HCT116 (cell line): ENCODE results near the gene TLK2. TPM values are rescaled to one million over a fixed set of nuclear protein-coding genes. Genes with fewer than 3 reads are reported as not detected.

ENCODE experiments used
- ATAC-seq: fragments of 200-7000 bp; cut with Tn5 transposase; 2 replicates; pipeline ENCODE4 v1.9.1; 2020; ENCODE audit warnings: mild to moderate bottlenecking, moderate library complexity
- BruUV-seq: library from RNA; stranded (reverse); fragments of 400-500 nt; replicated peaks from 2 replicates; lab custom pipeline; 2021; lab: Mats Ljungman, UMichigan
- CTCF ChIA-PET: fragments of 300-600 bp; sonication (Branson Sonifier 250); formaldehyde crosslinking; loops from one replicate; lab custom pipeline; 2021; ENCODE audit warnings: antibody characterized with exemption; lab: Charles Lee
- POLR2A ChIA-PET: fragments of 300-600, 350-600 bp; sonication (Branson Sonifier 250); formaldehyde crosslinking; loops from one replicate; lab custom pipeline; 2021; ENCODE audit warnings: antibody characterized with exemption; lab: Charles Lee
- RAD21 ChIA-PET, 2 experiments: fragments of 300-600 bp; sonication (Branson Sonifier 250); formaldehyde crosslinking; loops; one replicate each; lab custom pipeline; 2023; ENCODE audit warnings: low total read pairs in 2 of 2; ENCODE audit not compliant: uncharacterized antibody in 2 of 2, unreplicated experiment in 2 of 2, low non-redundant PET in 1 of 2; lab: Charles Lee
- DNase-seq: peaks from one replicate; pipeline ENCODE4 v3.0.0-alpha.2; 2010; ENCODE audit warnings: low read depth, low spot score
- H2AFZ ChIP-seq: fragments of 200-600 bp; shearing (Covaris generic), sonication (generic); 2 replicates; pipeline ENCODE4 v1.6.1; 2017; ENCODE audit warnings: low read depth, mixed run types, mixed read lengths, antibody characterized with exemption, low read length; ENCODE audit not compliant: poor library complexity, severe bottlenecking
- H3K27ac ChIP-seq: 2 replicates; pipeline ENCODE4 v1.5.1; 2012; ENCODE audit warnings: low read depth, low read length
- H3K27me3 ChIP-seq: fragments of 200-600 bp; sonication (generic); 2 replicates; pipeline ENCODE4 v1.6.1; 2016; ENCODE audit warnings: mixed run types, low read length, mixed read lengths; ENCODE audit not compliant: insufficient read depth
- H3K36me3 ChIP-seq, 2 experiments: fragments of 200-500 bp in 1 of 2; fragments of 200-600 bp in 1 of 2; sonication (Bioruptor generic) in 1 of 2; sonication (generic) in 1 of 2; 2 replicates each; pipeline versions ENCODE4 v1.5.1 to v1.6.1; 2014 to 2016; ENCODE audit warnings: low read length in 2 of 2, inconsistent platforms in 1 of 2, mixed read lengths in 1 of 2, mixed run types in 1 of 2; ENCODE audit not compliant: insufficient read depth in 2 of 2, control insufficient read depth in 1 of 2
- H3K4me1 ChIP-seq, 2 experiments: fragments of 200-600 bp in 1 of 2; sonication (generic) in 1 of 2; 2 replicates each; pipeline versions ENCODE4 v1.5.1 to v1.6.1; 2012 to 2017; ENCODE audit warnings: low read length in 2 of 2, inconsistent platforms in 1 of 2, mild to moderate bottlenecking in 1 of 2, mixed read lengths in 1 of 2, mixed run types in 1 of 2, moderate library complexity in 1 of 2; ENCODE audit not compliant: insufficient read depth in 2 of 2, control insufficient read depth in 1 of 2
- H3K4me2 ChIP-seq: fragments of 200-600 bp; sonication (generic); 2 replicates; pipeline ENCODE4 v1.6.1; 2017; ENCODE audit warnings: mixed run types, low read length, mixed read lengths
- H3K4me3 ChIP-seq, 2 experiments: fragments of 200-600 bp in 1 of 2; sonication (generic) in 1 of 2; replicated peaks in 1 of 2; 2 replicates each; pipeline ENCODE4 v1.5.1; 2011 to 2016; ENCODE audit warnings: low read length in 2 of 2, control low read depth in 1 of 2, low read depth in 1 of 2, mild to moderate bottlenecking in 1 of 2, mixed read lengths in 1 of 2, mixed run types in 1 of 2
- H3K79me2 ChIP-seq: fragments of 200-600 bp; sonication (generic); 2 replicates; pipeline ENCODE4 v1.6.1; 2017; ENCODE audit warnings: mild to moderate bottlenecking, mixed run types, low read length, moderate library complexity, mixed read lengths; ENCODE audit not compliant: insufficient read depth
- H3K9ac ChIP-seq: fragments of 200-600 bp; sonication (generic); 2 replicates; pipeline ENCODE4 v1.6.1; 2016; ENCODE audit warnings: low read length, mixed read lengths
- H3K9me2 ChIP-seq: fragments of 200-600 bp; sonication (generic), shearing (Covaris generic); 2 replicates; pipeline ENCODE4 v1.6.1; 2017; ENCODE audit warnings: mixed run types, mild to moderate bottlenecking, moderate library complexity; ENCODE audit not compliant: insufficient read depth
- H3K9me3 ChIP-seq, 2 experiments: fragments of 200-500 bp in 1 of 2; fragments of 200-600 bp in 1 of 2; sonication (Bioruptor generic) in 1 of 2; sonication (generic) in 1 of 2; 2 replicates each; pipeline ENCODE4 v1.6.1; 2014 to 2017; ENCODE audit warnings: low read length in 2 of 2, mixed read lengths in 2 of 2, inconsistent platforms in 1 of 2, low read depth in 1 of 2, mild to moderate bottlenecking in 1 of 2, mixed run types in 1 of 2, moderate library complexity in 1 of 2; ENCODE audit not compliant: control insufficient read depth in 1 of 2, insufficient read depth in 1 of 2
- H4K20me1 ChIP-seq: fragments of 200-600 bp; sonication (generic), shearing (Covaris generic); 2 replicates; pipeline ENCODE4 v1.6.1; 2017; ENCODE audit warnings: mixed run types, mild to moderate bottlenecking, moderate library complexity; ENCODE audit not compliant: insufficient read depth
- ELF1 ChIP-seq: IDR thresholded peaks from 2 replicates; pipeline ENCODE4 v1.6.1; 2012; ENCODE audit warnings: low read depth, borderline replicate concordance
- EZH2 ChIP-seq: fragments of 200-600 bp; sonication (generic); IDR thresholded peaks from 2 replicates; pipeline ENCODE4 v1.6.1; 2017; ENCODE audit warnings: antibody characterized with exemption, mixed run types
- EZH2phosphoT487 ChIP-seq: fragments of 200-600 bp; IDR thresholded peaks from 2 replicates; pipeline ENCODE4 v1.6.1; 2018; ENCODE audit warnings: antibody characterized with exemption, borderline replicate concordance
- POLR2AphosphoS5 ChIP-seq: IDR thresholded peaks from 2 replicates; pipeline ENCODE4 v1.6.1; 2011; ENCODE audit warnings: mild to moderate bottlenecking, low read depth, low read length, moderate library complexity
- ZNF274 ChIP-seq: fragments of 200-500 bp; sonication (Bioruptor generic); IDR thresholded peaks from 2 replicates; pipeline ENCODE4 v1.6.1; 2014; ENCODE audit warnings: mild to moderate bottlenecking, low read depth, low read length, inconsistent platforms
- intact Hi-C: fragments of 100-400 bp; cut with micrococcal nuclease; formaldehyde crosslinking; loops from 2 replicates; pipeline ENCODE4 v1.10.0; 2022
- total RNA-seq: library from RNA; stranded (reverse); gene quantifications from one replicate; pipeline ENCODE4 v1.2.1, GENCODE V29; 2021; ENCODE audit not compliant: unreplicated experiment
- TF ChIP-seq, protein P1 (sequence below), 3 experiments: fragments of 200-600 bp in 1 of 3; sonication (generic) in 1 of 3; IDR thresholded peaks in 2 of 3; conservative IDR thresholded peaks in 1 of 3; 2 replicates each; pipeline ENCODE4 v1.5.1; 2012 to 2017; ENCODE audit warnings: low read depth in 2 of 3, low read length in 2 of 3, antibody characterized with exemption in 1 of 3, borderline replicate concordance in 1 of 3, control low read depth in 1 of 3, mild to moderate bottlenecking in 1 of 3, mixed read lengths in 1 of 3, mixed run types in 1 of 3, moderate library complexity in 1 of 3; ENCODE audit not compliant: insufficient read depth in 1 of 3
- TF ChIP-seq, protein P2 (sequence below): IDR thresholded peaks from 2 replicates; pipeline ENCODE4 v1.6.1; 2011; ENCODE audit warnings: mild to moderate bottlenecking, low read length, moderate library complexity; ENCODE audit not compliant: insufficient replicate concordance; ENCODE audit errors: extremely low read depth
- TF ChIP-seq, protein P3 (sequence below): IDR thresholded peaks from 2 replicates; pipeline ENCODE4 v1.6.1; 2012; ENCODE audit warnings: low read depth

Gene TLK2
- total RNA-seq, 1 experiment from 2014 or later, result 56.6 TPM

DNA sequence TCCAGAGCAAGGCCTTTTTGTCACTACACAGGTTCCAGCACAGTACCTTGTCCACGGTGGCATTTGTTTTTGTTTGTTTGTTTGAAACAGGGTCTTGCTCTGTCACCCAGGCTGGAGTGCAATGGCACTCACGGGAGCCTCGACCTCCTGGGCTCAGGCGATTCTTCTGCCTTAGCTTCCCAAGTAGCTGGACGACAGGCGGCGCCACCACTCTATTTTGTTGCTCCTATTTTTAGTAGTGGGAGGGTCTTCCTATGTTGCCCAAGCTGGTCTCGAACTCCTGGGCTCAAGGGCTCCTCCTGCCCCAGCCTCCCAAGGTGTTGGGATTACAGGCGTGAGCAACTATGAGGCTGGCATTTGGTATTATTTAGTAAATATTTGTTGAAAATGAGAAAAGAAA, 159.2 kb downstream of the TLK2 start:
- no peak overlapping the region for H3K9ac ChIP-seq
- TF ChIP-seq, protein P1, sequence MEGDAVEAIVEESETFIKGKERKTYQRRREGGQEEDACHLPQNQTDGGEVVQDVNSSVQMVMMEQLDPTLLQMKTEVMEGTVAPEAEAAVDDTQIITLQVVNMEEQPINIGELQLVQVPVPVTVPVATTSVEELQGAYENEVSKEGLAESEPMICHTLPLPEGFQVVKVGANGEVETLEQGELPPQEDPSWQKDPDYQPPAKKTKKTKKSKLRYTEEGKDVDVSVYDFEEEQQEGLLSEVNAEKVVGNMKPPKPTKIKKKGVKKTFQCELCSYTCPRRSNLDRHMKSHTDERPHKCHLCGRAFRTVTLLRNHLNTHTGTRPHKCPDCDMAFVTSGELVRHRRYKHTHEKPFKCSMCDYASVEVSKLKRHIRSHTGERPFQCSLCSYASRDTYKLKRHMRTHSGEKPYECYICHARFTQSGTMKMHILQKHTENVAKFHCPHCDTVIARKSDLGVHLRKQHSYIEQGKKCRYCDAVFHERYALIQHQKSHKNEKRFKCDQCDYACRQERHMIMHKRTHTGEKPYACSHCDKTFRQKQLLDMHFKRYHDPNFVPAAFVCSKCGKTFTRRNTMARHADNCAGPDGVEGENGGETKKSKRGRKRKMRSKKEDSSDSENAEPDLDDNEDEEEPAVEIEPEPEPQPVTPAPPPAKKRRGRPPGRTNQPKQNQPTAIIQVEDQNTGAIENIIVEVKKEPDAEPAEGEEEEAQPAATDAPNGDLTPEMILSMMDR (IDR thresholded peaks at IDR 0.05 in 2 of 3, conservative IDR thresholded peaks at IDR 0.05 in 1 of 3; ENCODE audit: borderline replicate concordance in 1 of 3, insufficient read depth in 1 of 3, low read depth in 2 of 3, low read length in 2 of 3), result peak in 2 of 3 experiments; percentile 33 to 39; a peak in 3 of 6 replicates
- TF ChIP-seq ELF1 (no peak), POLR2AphosphoS5 (no peak), ZNF274 (no peak), EZH2 (no peak), EZH2phosphoT487 (no peak)
- TF ChIP-seq, protein P2, sequence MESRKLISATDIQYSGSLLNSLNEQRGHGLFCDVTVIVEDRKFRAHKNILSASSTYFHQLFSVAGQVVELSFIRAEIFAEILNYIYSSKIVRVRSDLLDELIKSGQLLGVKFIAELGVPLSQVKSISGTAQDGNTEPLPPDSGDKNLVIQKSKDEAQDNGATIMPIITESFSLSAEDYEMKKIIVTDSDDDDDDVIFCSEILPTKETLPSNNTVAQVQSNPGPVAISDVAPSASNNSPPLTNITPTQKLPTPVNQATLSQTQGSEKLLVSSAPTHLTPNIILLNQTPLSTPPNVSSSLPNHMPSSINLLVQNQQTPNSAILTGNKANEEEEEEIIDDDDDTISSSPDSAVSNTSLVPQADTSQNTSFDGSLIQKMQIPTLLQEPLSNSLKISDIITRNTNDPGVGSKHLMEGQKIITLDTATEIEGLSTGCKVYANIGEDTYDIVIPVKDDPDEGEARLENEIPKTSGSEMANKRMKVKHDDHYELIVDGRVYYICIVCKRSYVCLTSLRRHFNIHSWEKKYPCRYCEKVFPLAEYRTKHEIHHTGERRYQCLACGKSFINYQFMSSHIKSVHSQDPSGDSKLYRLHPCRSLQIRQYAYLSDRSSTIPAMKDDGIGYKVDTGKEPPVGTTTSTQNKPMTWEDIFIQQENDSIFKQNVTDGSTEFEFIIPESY, result no peak
- TF ChIP-seq, protein P3, sequence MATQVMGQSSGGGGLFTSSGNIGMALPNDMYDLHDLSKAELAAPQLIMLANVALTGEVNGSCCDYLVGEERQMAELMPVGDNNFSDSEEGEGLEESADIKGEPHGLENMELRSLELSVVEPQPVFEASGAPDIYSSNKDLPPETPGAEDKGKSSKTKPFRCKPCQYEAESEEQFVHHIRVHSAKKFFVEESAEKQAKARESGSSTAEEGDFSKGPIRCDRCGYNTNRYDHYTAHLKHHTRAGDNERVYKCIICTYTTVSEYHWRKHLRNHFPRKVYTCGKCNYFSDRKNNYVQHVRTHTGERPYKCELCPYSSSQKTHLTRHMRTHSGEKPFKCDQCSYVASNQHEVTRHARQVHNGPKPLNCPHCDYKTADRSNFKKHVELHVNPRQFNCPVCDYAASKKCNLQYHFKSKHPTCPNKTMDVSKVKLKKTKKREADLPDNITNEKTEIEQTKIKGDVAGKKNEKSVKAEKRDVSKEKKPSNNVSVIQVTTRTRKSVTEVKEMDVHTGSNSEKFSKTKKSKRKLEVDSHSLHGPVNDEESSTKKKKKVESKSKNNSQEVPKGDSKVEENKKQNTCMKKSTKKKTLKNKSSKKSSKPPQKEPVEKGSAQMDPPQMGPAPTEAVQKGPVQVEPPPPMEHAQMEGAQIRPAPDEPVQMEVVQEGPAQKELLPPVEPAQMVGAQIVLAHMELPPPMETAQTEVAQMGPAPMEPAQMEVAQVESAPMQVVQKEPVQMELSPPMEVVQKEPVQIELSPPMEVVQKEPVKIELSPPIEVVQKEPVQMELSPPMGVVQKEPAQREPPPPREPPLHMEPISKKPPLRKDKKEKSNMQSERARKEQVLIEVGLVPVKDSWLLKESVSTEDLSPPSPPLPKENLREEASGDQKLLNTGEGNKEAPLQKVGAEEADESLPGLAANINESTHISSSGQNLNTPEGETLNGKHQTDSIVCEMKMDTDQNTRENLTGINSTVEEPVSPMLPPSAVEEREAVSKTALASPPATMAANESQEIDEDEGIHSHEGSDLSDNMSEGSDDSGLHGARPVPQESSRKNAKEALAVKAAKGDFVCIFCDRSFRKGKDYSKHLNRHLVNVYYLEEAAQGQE, result no peak
- no peaks in the 10 kb centered on the region for H3K27me3 ChIP-seq
- no peaks in the 10 kb centered on the region for H3K9me3 ChIP-seq
- no peaks in the 10 kb centered on the region for H3K79me2 ChIP-seq
- H3K4me1 ChIP-seq, result no peaks in the 10 kb centered on the region
- no peak overlapping the region for H3K4me2 ChIP-seq
- DNase-seq (peak; percentile 22), ATAC-seq (peak; percentile 73)
- no peaks in the 10 kb centered on the region for H4K20me1 ChIP-seq
- H3K27ac ChIP-seq, result no peak overlapping the region
- H3K4me3 ChIP-seq, result no peak overlapping the region
- POLR2A ChIA-PET, result interaction anchor here (1.4 kb wide), 1 partner anchor 10 kb away, joined by 4 read pairs; no protein-coding TSS in a partner anchor
- H3K9me2 ChIP-seq, result no peaks in the 10 kb centered on the region
- RAD21 ChIA-PET, result no interaction called here
- no peak overlapping the region for H2AFZ ChIP-seq
- H3K36me3 ChIP-seq, result no peaks in the 10 kb centered on the region
- no TSS peak for BruUV-seq
- intact Hi-C loops, result no loop called here
- CTCF ChIA-PET, result interaction anchor here (0.6 to 1.5 kb wide), 3 partner anchors 43 to 975 kb away, joined by 3 to 4 read pairs (median 3); no protein-coding TSS in a partner anchor
